Measurements from ENCODE around the gene FLNA.
A peak's percentile ranks its signal among the peaks of the same experiment; 100 is the strongest.
"Not testable (repeated sequence)": the region's sequence is repeated elsewhere in the genome, so short reads cannot be mapped to it uniquely, and the experiment has no call there.

Gene FLNA

DNA sequence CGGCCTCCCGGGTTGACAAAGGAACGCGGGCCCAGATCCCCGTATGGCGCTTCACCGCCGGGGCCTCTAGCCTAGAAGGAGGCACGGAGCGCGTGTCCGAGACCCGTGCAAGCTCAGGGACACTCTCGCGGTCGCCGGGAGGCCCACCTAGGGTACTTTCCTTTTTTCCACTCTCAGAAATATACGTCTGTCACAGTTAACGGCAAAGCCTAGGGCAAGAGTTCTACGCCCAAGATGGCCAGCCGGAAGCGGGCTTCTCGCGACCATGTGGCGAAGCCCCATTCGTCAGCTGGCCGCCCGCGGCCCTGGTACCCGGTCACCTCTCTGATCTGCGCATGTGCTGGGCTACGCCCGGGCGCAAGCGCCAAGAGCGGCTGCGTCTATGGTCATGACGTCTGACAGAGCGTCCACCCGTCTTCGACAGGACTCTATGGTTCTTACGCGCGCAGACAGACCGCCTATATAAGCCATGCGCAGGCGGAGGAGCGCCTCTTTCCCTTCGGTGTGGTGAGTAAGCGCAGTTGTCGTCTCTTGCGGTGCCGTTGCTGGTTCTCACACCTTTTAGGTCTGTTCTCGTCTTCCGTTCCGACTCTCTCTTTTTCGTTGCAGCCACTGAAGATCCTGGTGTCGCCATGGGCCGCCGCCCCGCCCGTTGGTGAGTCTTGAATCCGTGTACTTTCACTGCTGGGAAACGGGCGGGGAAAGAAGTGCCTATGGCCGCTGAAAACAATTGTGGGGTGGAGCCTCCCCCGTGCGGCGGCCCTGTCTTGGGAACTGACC, 23.6 kb upstream of the FLNA start, which contains the start of gene RPL10:
Gene RPL10, plus strand, starts transcription at position 490 of the 780 bp plus-strand sequence. Its CDS starts 143 bp downstream, at position 633.
- DNase-seq, result peak; percentile 63 to 97 (median 82)

DNA sequence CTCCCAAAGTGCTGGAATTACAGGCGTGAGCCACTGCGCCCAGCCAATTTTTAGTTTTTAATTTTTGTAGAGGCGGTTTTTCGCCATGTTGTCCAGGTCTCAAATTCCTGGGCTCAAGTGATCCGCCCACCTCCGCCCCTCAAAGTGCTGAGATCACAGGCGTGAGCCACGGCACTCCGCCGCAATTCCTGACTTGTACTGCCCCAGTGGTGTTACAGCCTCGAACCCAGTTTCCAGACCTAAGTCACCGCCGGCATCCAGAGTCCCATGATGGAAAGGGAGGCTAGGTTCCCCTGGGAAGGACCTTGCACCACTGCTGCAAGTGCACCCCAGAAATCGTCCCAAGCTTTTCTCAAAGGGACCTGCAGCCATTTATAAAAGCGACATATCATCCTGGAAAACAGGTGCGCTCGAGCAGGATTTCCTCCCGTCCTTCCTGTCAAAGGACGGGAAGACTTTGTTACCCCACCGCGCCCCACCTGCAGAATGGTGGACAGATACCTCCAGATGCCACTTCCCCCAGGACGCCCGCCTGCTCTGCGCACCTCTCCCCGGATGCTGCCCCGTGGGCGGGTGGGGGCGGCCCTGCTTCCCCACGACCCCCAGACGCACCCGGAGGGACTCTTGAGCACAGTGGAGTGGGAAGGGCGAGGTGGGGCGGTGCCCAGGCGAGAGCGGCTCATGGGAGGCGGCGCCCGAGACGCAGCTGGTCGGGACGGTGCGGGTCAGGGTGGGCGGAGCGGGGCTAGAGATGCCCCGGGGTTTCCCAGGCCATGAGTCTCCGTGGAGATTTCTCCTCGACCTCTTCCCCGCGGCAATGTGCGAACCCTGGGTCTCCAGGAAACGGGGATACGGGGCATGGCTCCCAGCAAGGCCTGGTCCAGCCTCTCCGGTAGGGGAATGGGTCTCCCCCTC, 22.8 kb upstream of the FLNA start:
- peak in 4 of 5 experiments; percentile 31 to 74 (median 50) for DNase-seq

DNA sequence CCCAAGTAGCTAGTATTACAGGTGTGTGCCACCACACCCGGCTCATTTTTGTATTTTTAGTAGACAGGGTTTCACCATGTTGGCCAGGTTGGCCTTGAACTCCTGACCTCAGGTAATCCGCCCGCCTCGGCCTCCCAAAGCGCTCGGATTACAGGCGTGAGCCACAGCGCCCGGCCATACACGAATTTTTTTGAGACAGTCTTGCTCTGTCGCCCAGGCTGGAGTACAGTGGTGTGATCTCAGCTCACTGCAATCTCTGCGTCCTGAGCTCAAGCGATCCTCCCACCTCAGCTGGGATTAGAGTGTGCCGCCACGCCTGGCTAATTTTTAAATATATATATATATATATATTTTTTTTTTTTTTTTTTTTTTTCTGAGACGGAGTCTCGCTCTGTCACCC, 21.9 kb upstream of the FLNA start:
- DNase-seq, result not testable (repeated sequence)

DNA sequence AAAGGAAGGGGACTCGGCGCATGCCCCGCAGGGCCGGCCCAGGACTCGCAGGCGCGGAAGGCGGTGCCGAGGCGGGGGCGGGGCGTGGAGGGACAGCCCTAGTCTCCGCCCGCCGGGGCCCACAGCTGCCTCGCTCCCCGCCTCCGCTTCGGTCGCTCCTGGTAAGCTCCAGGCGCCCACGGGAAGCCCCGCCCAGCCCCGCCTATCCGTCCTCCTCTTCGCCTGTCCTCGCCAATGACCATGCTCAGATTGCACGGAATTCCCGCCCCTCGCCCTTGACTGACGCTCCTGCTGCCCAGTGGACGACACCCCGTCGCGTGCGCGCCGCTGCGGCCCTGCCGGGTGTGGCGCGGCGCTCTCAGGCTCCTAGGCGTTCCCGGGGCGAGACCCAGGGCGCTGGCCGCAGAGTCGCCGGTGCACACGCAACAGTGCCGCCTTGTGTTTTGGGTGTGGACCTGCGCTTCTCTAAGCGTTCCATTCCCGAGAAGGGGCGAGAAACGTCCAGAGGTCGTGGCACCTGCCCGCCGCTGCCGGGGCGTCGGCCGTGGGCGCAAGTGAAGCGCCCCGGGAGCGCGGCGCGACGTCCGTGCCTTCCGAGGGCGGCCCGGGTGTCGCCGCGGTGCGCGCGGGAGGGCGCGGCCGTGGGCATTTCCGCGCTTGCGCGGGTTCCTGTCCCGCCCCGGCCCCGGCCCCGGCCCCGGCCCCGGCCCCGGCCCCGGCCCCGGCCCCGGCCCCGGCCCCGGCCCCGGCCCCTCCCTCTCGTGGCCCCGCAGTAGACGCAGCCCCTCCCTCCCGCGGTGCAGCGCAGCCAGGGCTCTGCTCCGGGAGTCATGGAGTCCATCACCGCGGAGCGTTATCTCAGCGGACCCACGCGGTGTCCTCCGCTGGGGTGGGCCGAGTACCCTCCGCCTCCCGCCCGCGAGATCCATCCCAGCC, 15.6 kb upstream of the FLNA start:
- peak in 1 of 5 experiments; percentile 62 for DNase-seq

DNA sequence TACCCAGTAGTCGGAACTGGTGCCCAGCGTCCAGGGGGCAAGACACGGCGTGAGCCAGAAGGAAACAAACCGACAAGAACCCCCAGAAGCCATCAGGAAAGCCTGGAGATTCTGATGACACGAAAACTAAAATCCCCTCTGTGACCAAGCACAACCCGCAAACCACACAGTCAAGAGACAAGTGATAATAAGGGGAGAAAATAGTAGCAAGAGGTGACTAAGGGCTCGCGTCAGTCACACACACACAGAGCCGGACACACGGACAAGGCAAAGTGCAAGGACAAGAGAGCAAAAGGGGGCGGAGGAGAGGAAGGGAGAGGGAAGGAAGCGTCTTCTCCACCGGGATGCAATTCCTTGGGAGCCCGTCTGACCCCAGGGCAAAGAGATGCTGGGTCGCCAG, 14.2 kb upstream of the FLNA start:
- DNase-seq, result not testable (repeated sequence)

DNA sequence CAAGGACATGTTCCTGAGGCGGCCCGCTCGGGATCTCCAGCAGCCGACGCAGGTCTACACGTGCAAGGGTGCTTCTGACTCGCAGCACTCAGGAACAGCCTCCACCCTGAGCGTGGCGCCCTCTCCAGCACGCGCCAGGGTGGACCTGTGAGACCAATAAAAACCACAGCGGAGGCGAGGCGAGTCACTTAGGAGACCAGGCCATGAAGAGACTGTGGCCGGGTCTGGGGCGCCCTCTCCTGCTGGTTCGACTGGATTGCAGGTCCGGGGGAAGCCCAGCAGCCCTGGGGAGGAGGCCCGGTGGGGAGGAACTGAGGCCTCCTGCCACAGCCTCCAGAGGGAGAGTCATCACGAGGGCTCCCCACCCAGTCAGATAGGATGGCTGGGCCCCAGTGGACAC, 13.7 kb upstream of the FLNA start:
- not testable (repeated sequence) for DNase-seq

DNA sequence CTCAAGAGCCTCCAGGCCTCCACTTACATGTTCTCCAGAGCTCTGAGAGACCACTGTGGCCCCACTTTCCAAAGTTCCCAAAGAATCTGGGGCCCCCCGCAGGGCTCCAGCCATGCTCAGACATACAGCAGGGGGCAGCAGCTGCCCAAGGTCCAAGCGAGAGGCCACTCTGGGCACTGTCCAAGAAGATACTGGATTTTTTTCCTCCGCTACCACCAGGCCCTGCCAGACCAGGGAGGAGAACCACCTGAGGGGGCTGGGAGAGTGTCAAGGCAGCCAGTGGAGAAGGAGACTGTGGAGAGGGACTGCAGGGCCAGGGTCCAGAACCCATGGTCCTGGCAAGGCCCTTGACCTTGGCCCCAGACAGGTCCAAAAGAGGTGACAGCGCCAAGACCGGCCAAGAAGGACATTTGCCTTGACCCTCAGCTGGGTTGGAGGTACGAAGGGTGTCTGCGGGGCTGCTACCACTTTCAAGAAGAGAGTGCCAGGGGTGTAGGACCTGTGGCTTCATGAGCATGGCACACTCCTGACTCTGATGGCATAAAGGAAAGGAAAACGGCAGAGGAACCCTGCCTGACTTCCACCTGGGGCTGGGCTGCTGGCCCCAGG, 10.0 kb upstream of the FLNA start:
- DNase-seq, result no peak

DNA sequence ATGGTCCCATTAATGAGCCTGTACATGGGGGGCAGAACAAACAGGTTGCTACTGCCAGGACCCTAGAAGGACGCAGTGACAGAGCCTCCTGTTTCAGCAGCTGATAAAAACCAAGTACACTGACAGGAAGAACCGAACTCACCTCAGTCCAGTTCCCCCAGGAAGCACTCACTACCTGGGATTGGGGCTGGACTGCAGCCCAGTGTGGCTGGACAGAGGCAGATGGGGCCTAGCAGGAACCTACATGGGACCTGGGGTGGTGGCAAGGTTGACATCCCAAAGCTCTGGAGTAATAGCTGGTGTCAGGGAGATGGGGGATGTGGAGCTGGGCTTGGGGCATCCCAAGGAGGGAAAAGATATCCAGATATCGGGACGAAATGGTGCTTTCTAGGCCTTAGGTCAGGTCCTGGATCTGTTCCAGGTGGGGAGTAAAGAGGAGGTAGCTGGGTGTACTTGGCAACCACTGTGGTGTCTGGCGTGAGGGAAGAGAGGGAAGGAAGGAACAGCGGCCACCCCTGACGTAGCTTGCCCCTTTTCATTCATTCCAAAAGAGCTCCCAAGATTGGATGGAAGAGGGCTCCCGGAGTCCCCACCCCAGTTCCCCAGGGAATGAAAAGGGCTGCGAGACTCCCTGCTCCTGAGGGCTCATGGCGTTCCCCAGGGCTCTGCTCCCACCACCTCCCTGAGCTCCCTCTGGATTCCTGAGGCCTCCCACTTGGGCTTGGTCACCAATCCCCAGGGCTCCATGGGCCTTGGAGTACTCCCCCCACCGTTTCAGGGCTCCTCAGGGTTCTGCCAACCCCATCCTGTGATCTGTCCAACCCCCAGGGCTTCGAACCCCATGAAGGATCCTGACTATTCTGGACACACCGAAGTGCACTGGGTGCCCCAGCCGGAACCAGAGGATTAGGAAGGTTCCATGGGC, 9.2 kb upstream of the FLNA start:
- no peak for DNase-seq

DNA sequence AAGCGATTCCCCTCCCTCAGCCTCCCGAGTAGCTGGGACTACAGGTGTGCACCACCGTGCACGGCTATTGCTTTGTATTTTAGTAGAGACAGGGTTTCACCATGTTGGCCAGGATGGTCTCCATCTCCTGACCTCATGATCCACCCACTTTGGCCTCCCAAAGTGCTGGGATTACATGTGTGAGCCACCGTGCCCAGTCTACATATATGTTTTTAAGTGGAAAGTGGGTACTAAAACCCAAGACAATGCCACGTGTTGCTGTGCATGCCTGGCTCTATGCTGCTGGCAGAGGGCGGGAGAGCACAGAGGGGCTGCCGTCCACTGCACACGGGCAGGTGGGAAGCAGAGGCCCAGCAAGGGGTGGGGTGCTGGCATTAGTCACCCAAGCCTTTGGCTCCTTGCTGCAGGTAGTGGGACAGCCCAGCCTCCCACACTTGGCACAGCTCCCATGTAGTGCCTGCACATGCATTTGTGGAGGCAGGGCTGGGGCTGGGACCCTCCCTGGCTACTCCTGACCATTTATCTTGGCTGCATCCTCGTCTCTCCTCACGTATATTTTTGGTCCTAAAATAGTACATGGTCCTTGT, 8.1 kb upstream of the FLNA start:
- no peak for DNase-seq

DNA sequence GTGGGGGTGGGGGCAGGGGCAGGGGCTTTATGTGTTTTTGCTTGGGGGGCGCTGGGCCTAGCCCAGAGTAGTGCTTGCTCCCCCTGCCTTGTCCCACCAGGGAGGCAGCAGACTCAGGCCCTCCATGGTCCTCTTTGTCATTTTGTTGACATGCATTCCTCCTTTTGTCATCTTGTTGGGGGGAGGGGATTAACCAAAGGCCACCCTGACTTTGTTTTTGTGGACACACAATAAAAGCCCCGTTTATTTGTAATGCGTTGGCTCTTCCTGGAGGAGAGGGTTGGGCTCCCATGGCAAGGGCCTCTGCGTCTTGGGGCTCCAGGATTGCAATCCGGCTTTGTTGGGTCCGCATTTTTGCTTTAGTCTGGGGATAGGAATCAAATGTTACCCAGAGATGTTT, 6.8 kb upstream of the FLNA start:
- DNase-seq, result no peak

DNA sequence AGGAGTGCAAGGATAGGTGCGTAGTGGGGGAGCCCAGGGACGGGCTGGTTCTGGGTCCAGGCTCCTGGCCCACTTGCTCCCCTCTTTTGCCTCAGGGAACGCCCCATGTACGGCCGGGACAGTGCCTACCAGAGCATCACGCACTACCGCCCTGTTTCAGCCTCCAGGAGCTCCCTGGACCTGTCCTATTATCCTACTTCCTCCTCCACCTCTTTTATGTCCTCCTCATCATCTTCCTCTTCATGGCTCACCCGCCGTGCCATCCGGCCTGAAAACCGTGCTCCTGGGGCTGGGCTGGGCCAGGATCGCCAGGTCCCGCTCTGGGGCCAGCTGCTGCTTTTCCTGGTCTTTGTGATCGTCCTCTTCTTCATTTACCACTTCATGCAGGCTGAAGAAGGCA, 6.4 kb upstream of the FLNA start:
- no peak for DNase-seq

DNA sequence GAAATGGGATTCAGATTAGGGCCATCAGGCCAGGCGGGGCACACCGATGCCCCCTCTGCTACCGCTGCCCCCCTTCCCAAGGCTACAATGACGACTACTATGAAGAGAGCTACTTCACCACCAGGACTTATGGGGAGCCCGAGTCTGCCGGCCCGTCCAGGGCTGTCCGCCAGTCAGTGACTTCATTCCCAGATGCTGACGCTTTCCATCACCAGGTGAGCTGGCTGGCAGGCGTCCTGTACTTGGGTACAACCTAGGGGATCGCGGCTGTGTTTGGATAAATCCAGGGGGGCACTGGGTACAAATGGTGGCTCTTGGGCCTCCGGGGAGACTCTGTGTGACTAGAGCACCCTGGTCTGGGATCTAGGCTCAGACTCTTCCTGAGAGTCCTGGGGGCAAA, 5.7 kb upstream of the FLNA start:
- DNase-seq, result no peak

DNA sequence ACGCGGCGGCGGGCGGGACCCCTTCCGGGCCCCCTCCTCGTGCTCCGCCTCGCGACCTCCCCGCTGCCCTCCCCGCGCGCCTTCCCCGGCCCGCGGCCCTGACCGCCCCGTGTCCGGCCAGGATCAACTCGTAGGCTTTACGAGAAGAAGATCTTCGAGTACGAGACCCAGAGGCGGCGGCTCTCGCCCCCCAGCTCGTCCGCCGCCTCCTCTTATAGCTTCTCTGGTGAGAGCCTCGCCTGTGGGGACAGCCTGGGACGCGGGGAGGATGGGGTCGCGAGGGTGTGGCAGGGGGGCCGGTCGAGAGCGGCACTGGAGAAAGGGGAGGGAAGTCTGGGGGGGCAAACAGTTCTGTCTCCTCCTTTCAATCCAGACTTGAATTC, 5.1 kb upstream of the FLNA start:
- DNase-seq, result no peak

DNA sequence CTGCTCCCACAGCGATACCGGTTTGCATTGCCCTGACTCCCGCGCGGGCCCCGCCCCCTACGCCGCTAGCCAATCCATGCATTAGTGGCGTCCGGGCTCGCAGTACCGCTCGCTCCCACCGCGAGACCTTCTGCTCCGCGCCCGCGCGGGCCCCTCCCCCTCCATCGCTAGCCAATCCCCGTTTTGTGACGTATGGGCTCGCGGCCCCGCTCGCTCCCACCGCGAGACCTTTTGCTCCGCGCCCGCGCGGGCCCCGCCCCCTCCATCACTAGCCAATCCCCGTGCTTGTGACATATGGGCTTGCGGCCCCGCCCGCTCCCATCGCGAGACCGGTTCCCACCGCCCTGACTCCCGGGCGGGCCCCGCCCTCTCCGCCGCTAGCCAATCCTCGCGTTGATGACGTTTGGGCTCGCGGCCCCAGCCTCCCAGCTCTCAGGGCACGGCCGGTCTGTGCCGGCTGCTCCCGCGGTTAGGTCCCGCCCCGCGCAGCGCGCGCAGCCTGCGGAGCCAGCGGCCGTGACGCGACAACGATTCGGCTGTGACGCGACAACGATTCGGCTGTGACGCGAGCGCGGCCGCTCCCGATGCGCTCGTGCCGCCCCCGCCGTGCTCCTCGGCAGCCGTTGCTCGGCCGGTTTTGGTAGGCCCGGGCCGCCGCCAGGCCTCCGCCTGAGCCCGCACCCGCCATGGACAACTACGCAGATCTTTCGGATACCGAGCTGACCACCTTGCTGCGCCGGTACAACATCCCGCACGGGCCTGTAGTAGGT, 4.5 kb upstream of the FLNA start, which contains the start of gene EMD:
Gene EMD, plus strand, starts transcription at position 497 of the 770 bp plus-strand sequence. Its CDS starts 190 bp downstream, at position 687.
- DNase-seq, result peak; percentile 90 to 99 (median 95)

DNA sequence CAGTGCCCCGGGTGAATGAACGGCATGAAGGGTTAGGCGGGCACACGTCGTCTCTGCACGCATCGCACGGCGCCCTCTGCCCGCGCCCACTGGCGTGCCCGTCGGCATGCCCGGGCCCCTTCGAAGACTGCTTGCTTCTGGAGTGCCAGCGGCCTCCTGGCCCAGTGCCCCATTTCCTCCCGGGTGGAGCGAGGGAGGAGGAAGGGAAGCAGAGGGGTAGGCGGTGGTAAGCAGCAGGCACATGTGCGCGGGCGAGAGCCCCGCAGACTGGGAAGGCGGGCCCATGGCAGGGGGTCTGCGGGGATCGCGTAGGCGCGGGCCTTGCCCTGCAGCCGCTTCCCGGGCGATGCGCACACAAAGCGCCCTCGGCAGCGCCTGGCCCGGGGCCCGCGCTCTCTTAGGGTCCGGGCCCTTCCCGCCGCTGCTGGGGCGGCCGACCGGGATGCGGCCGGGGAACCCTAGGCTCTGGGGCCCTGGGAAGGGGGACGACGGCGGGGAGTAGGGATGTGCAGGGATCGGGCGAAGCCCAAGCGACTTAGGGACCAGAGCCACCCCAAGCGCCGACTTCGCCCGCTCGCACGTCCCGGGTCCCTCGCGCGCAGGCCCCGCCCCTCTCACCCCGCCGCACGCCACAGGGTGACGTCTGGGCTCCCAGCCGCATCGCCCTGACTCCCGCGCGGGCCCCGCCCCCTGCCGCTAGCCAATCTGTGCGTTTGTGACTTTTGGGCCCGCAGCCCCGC, 3.8 kb upstream of the FLNA start:
- peak in 3 of 5 experiments; percentile 34 to 63 (median 55) for DNase-seq

DNA sequence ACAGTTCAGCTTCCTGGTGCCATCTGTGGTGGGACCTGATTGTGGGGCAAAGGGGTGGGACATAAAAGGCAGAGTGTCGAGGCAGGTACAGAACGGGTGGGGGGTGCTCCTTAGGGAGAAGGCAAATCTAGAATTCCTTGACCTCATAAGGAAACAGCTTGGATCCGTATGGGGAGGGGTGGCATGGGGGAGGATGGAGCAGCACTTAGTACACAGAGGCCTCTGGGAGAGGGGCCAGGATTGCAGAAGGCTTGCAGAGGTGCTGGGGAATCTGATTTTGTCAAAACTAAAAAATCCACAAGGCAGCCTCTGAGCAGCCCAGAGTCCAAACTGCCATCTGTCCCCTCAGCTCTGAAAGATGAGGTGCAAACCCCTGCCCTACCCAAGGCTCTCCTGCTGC, 2.3 kb upstream of the FLNA start:
- DNase-seq, result no peak

DNA sequence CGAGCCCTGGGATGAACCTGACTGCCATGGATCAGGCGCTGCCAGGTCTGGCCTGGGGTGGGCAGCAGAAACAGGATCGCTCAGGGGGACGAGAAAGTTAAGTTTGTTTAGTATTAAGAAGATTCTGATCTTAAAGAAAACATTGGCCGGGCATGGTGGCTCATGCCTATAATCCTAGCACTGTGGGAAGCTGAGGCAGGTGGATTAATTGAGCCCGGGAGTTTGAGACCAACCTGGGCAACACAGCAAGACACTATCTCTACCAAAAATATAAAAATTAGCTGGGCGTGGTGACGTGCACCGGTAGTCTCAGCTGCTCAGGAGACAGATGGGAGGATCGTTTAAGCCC, 696 bp upstream of the FLNA start:
- DNase-seq, result no peak

DNA sequence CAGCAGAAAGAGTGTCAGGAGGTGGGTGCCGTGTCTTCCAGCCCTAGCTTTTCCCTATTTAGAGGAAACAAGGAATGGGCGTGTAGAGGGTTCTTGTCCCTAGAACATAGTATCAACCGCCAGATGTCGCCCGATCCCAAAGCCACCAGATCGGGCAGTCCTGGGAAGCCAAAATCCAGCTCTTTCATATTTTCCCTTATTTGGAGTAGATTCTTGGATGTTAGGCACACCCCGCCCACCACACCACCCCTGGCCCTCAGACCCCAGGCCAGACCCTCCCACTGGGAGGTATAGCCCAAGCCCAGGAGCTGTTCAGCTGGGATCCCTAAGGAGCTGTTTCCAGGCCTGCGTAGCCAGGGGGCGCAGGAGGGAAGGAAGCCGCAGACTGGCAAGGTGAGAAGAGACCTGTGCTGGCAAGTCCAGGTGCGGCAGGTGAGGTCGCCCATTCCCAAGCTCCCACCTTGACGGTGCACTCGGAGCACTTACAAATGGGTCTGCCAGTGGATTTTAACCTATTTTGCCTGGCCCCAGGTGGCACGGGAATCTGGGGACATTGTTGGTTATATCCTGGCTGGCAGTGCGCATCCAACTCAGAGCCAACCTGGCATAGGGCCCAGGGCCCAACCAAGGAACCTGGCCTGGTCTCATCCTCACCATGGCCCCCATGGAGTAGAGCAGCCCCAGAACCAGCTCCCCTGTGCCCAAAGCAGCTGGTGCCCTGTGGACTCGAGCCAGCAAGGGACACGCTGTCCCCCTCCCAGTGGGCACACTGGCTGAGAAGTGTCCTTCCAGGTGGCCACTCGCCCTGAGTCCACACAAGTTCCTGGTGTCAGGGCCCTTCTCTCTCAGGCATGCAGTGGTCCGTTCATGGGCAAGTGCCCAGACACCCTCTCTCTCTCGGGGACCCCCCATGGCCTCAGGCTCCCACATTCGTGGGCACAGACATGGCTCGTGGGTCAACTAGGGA, 811 bp downstream of the FLNA start:
- no peak for DNase-seq

Measured in T-helper 2 cell (primary cell).